Measurements from ENCODE around the gene TANC2.

- TF ChIP-seq CTCF (conservative IDR thresholded peaks at IDR 0.05 in 1 of 2, IDR thresholded peaks at IDR 0.05 in 1 of 2; ENCODE audit: extremely low read depth in 1 of 2, insufficient read depth in 1 of 2, low read depth in 1 of 2, low read length in 2 of 2) (no peak), EZH2 (IDR thresholded peaks at IDR 0.05; ENCODE audit: borderline replicate concordance, low read length) (no peak)
These were observed 35.8 kb downstream of the TANC2 start for GRCh38 chr17:63001689-63002394.

Data from mammary epithelial cell (primary cell).